NCI-H748 (cell line): ENCODE data around the gene ILDR1.
"Not testable (repeated sequence)": the region's sequence is repeated elsewhere in the genome, so short reads cannot be mapped to it uniquely, and the experiment has no call there.

Experiments used
- DNase-seq: peaks from one replicate; lab custom pipeline; 2025; ENCODE audit not compliant: unreplicated experiment; lab: John Stamatoyannopoulos, UW

The ILDR1 gene

DNA sequence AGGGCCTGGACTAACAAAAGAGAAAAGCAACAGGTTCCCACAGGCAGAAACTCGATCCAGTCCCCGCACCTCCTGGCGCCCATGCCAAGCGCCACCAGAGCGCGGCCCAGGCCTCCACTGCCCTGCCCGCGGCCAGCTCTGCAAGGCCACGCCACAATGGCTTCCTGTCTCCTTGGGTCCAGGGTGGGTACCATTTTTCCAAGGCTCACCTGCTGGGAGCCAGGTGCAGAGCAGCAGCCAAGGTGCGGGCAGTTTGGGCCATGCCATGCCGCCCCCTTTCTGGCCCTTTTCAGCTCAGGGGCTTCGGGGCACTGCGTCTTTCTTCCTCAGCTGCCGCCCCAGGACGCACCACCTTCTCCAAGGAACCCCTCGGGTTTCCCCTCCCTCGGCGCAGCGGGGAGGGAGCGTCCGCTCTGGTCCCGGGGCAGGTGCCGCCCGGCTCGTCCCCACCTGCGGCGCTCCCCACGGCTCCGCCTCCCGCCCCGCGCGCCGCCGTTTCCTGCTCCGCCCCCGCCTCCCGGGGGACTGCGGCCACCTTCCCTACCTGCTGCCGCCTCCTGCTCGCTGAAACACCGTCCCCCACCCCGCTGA is at the start of gene ILDR1:
ILDR1 (minus strand) TSS at position 437 of the 591 bp plus-strand sequence; CDS start at position 267, 170 bp downstream.
- DNase-seq: peak; percentile 63

DNA sequence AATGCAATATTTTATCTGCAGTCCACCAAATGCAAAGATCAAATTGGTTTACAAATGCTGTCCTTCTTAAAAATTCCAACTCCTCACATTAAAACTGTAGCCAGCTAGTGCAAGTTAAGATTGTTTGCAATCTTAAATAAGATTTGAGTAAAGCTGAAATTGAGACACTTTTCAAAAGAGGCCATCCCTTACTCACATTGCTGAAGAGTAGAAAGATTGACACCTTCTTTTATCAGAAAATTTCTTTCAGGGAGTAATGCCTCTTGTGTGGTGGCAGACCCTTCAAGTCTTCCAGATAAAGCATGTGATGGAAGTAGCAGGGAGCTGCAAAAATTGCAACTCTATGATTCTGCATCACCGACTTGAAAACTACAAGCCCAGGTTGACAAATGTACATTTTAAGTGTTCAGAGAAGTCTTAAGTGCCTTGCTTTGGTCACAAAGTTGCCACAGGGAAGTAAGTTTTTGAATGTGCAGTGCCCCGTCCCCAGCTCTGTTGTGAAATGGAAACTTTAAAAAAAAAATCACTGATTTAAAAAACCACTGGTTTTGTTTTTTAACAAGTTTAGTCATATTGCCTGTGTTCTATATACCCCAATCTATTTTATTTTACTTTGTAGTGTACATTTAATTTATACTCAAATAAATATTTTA is 45.7 kb upstream of the ILDR1 start:
- no peak for DNase-seq

DNA sequence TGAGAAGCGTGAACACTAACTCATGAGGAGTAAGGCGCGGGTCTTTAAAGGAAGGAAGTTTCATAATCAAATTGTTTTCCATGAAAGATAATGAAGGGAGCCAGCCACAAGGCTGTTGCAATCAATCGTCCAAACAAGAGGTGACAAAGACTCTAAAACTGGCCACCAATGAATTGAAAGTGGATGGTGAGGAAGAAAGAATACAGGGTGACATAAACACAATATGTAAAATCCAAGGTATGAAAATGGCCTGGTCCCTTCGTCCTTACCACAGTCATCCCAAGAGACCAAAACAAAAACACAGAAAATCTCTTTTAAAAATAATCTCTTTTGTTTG is 45.1 kb upstream of the ILDR1 start:
- DNase-seq: no peak

DNA sequence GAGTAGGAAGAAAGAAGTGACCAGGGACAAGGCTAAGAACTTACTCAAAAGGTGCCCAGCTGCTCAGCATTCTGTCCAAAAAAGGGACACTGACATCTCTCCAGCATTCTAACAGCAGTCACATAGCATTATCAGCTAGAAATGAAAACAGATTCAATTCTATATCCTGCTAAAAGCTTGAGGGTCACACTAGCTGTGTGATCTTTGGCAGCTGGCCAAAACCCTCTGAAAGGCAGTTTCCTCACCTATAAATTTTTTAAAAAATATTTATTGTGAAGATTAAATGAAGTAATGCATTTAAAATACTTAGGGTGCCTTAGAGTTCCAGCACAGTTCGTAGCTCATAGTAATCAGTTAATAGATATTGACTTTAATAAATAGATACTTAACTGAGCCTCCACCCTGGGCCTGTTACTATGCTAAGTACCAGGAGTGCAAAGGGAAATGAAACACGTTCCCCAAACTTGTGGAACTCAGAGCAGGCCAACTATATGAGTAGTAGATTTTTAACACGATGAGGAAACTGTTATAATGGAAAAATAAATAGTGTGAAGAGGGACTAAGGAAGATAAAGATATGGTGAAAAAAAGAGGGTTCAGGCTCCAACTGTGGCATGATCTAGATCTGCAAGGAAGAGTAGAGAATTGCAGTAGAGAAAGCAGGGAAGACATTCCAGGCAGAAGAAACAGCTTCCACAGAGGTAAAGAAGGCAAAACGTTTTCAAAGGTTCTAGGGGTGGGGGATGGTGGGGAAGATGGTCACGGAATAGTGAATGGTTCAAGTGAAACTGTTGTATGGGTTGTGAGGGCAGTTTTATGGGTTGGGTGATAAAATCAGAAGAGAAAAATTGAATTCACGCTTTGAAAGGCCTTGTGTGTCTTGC is 44.5 kb upstream of the ILDR1 start:
- peak; percentile 2 for DNase-seq

DNA sequence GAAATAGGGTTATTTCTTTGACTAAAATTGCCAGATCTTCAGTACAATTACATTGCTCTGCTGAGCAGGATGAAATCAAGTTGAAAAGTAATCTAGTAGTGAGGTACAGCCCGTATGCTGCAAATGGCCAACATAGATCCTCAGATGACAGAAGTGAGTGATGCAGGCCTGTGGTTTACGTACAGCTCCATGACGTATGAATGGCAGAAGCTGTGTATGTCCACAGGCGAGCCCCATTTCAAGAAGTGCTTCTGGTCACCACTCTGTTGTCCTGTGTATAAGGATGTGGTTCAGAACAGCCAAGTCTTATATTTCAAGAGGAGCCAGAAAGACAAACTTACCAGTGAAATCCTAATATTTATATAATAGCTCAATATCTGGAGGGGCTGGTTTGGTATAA is 42.3 kb upstream of the ILDR1 start:
- no peak for DNase-seq

DNA sequence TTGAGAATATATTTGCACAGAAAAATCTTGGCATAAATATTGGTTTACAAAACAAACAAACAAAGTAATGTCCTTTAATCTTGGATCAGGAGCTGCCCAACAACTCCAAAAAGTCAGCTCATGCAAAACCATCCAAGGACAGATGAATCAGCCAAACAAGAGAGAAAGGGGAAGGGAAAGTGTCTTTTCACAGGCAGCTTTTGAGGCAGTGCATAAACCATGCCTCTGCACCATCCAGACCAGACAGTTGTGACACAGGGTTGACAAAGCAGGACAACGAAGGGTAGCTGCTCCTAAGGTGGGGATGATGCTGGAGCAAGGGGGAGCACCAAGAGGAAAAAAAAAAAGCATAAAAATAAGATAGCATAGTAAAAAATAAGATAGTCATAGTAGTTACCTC is 41.9 kb upstream of the ILDR1 start:
- no peak for DNase-seq

DNA sequence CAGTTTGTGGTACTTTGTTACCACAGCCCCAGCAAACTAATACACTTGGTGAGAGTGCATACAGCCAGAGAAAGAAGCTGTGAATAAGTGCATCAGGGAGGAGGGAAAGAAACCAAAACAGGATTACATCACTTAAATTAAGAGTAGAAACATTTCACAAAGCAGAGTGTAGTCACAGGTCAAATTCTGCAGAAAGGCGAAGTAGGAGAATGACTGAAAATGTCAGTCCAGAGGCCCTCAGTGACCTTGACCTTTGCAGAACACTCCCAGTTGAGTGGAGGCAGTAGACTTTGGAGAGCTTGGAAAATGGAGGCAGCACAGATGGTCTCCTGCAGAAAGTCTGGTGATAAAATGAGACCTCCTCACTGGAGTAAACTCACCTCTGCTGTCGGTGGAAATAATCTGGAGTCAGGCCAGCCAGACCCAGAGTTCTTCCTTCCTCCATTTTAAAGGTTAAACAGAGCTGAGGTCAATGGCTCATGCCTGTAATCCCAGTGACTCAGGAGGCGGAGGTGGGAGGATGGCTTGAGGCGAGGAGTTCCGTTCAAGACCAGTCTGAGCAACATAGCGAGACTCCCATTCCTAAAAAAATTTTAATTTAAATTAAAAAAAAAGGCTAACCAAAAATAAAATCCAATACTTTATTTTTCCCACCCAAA is 38.1 kb upstream of the ILDR1 start:
- no peak for DNase-seq

DNA sequence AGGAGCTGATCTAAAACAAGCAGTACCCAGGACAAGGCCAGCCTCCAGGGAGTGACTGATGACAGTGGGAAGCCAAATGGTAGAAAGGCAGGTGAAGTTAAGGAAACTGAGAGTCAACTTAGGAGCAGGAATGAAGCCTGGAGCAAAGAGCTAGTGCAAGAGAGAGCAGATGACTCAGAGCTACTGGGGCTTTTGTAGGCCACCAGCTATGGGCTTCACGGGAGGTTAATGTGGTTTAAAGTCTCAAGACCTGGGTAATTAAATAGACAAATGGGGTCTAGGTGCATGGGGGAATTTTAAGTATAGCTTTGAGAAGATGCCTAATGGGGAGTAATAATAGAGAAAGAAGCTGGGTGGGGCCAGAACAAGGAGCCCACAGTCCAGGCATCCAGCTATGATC is 36.2 kb upstream of the ILDR1 start:
- DNase-seq: no peak

DNA sequence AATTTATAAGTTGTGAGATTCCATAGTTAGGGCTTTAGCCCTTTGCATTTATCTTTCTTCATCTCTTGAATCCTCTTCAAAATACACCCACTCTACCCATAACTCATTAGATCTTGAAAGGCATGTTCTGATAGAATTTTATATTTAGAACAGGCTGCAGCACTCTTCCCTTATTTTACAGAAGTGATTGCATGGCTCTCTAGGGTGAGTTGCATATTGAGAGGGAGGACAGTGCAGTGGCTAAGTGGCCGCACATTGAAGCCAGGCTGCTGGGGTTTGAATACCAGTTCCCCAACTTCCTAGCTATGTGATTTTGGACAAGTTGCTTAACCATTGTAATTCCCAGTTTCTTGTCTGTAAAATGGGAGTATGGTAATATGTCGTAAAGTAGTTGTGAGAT is 35.6 kb upstream of the ILDR1 start:
- DNase-seq: no peak

DNA sequence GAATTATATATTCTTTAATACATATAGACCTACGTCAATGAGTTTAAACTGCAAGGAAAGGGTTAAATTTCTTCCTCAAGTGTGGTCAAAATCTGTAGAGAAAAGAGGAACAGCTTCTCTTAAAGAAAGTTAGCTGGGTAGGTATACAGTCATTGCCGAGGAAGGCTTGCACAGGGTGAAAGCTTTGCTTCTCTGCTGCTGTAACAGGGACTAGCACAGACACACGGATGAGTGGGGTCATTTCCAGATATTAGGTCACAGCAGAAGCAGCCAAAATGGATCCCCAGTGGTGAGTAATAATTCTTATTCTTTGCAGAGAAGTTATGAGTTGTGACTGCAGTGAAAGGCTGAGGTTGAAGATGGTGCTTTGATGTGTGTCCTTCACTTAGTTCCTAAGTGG is 33.2 kb upstream of the ILDR1 start, which contains the start of gene CD86:
CD86 (plus strand) TSS at position 148 of the 400 bp plus-strand sequence; CDS start at position 276, 128 bp downstream.
- no peak for DNase-seq

DNA sequence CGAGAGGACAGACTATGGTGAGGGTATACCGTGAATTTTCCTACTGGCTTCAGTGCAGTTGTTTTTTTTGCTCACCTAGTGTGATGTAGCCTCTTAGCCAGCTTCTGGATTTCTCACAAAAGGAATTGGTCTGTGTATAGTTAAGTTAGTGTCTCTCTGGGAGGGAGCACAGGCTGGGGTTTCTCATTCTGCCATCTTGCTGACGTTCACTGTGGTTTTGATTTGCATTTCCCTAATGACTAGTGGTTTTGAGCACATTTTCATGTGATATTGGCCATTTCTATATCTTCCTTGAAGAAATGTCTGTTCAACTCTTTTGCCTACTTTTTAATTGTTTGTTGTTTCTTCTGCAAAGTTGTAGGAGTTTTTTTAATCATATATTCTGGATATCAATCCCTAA is 30.9 kb upstream of the ILDR1 start:
- no peak for DNase-seq

DNA sequence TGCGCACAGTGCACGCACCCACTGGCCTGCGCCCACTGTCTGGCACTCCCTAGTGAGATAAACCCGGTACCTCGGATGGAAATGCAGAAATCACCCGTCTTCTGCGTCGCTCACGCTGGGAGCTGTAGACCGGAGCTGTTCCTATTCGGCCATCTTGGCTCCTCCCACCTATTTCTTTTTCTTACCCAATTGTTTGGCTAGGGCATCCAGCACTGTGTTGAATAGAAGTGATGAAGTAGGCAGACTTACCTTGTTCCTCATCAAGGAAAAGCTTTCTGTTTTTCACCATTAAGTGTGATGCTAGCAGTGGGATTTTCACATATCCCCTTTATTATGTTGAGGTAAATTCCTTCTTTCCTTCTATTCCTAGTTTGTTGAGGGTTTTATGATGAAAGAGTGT is 25.7 kb upstream of the ILDR1 start:
- DNase-seq: not testable (repeated sequence)

DNA sequence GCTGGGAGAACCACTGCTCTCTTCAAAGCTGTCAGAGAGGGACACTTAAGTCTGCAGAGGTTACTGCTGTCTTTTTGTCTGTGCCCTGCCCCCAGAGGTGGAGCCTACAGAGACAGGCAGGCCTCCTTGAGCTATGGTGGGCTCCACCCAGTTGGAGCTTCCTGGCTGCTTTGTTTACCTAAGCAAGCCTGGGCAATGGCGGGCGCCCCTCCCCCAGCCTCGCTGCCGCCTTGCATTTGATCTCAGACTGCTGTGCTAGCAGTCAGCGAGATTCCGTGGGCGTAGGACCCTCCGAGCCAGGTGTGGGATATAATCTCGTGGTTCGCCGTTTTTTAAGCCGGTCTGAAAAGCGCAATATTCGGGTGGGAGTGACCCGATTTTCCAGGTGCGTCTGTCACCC is 25.2 kb upstream of the ILDR1 start:
- DNase-seq: not testable (repeated sequence)

DNA sequence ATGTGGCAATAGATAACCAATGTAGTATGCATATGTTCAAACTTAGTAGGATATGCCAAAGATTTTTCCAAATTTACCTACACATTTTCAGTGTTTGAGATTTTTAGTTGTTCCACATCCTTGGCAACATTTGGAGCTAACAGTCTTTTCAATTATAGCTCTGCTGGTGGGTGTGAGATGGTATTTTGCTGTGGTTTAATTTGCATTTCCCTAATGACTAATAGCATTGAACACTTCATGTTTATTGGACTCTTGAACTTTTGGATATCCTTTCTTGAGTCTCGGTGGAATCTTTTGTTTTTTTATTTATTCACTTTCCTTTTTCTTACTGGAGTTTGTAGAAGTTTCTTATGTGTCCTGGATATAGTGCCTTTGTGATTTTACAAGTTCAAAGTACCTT is 11.0 kb upstream of the ILDR1 start:
- no peak for DNase-seq

DNA sequence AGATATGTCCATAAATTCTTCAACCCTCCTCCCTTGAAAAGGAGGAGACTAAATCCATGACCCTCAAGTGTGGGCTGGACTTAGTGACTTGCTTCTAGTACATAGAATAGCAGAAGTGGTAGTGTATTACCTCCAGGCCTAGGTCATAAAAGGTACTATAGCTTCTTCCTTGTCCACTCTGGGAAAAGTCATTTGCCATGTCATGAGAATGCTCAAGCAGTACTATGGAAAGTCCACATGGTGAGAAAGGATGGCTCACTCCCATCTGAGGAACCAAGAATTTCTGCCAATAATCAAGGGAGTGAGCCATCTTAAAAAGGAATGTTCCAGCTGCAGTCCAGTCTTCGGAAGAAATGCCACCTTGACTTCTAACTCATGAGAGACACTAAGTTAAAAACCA is 10.5 kb upstream of the ILDR1 start:
- no peak for DNase-seq

DNA sequence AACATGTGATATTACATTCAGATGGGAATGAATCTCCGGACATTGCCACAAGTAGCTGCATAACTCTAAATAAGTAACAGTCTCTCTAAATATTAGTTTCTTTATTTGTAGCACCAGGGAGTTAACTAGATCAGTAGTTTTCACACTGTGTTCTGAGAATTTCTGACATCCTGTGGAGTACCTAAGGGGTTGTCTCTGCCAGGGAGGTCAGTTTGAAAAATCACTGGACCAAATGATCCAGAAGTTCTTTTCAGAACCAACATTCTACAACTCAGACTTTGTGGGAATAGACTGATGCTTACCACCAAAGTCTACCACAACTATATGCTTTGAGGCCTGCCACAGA is 9.0 kb upstream of the ILDR1 start:
- no peak for DNase-seq

DNA sequence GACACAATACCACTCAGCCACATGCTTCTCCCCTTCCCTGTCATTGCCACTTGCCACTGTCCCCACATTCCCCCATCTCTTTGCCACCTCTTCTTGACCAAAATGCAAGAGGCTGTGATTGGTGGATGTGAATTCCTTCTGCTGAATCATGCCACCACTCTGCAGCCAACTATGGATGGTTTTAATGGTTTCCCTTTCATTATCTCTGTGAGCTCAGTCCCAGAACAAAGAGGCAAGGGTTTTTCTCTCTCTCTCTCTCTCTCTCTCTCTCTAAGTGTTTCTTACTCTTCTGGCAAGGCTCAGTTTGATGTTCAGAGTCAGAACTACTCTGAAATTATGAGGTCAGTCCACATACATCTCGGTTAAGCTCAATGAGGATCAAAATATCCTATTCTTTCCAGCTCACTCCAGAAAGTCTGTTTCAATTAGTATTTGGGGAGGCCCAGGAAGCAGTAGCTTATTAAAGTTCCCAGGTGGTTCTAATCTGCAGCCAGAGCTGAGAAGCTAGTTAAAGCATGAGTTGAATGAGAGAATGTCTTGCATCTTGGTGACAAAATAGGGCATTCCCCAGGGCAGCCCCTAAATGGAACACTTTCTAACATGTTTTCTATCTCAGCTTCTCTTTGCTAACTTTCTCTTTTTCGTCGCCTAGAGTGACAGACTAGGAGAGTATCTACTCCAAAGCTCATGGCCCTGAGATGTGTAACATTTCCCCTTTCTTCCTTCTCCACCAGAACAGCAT is 8.5 kb upstream of the ILDR1 start:
- no peak for DNase-seq

DNA sequence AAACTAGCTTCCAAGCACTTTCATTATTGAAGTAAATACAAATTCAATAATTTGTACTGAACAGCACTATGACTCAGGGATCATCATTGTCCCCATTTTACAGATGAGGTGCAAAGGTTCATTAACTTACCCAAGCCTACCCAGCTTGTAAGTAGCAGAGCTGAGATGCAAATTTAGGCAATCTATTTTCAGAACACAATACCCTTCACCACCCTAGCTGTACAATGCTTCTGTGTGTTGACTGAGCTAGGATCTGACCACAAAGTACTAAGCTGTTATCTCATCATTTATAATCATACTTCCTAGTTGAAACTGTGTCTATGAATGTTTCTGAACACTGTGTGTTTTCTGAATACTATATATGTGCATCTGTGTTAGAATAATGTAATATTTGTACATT is 3.2 kb upstream of the ILDR1 start:
- no peak for DNase-seq

DNA sequence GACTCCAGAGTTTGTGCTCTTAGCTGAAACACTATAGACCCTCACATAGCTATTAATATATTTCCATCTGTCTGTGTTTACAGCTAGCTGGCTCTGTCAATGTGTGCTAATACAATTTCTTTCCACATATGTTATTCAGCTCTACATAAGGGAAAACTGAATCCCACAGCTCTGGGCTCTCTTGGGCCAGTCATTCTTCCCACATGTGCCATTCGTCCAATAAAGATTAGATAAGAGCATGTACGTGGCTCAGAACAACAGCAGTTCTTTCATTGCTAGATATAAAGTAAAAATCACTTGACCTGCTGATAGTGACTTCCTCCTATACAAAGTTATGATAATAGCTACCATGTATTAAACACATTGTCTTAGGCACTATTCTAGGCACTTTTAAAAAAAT is 2.8 kb upstream of the ILDR1 start:
- no peak for DNase-seq

DNA sequence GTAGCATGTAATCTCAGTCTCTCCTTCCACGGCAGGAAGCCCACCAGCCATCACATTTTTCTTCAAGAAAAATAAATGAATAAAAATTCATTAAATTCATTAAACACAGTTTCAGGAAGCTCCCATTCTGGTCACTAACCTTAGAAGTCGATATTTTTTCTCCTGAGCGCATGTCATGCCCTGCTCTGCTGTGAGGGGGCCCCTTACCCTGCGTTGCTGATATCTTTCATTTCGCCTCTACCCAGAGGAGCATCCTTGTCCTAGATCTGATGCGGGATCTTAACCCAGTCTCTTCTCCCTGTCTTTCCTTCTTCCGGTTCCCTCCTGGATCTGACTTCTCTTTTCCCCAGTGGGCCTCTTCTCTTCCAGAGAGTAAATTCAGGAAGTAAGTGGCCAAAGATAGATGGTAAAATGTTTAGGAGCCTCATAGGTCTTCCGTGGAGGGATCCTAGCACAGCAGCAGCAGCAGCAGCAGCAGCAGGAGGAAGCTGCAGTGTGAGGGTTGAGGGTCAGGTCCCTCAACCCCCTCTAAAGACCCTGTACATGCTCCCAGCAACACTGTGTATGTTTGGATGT is 1.4 kb upstream of the ILDR1 start:
- DNase-seq: no peak

DNA sequence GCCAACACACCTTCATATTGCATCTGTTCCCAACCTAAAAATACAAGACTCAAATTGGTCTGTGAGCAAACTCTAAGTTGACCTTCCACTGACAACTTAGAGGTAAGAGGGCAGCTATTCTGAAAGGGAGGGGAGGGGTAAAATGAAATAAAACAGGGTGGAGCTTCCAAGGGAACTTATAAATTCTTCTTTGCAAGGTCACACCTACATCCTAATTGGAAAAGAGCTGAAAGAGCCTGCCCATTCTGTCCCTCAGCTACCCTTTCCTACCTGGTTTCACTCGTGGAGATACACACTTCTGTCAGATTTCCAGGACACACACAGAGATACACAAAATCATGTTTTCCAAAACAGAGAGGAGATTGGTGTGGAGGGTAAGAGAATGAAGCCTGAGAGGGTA is 1.0 kb downstream of the ILDR1 start:
- DNase-seq: no peak
